Measurements from ENCODE around the gene DNM3. TPM values are rescaled to one million over a fixed set of nuclear protein-coding genes. Genes with fewer than 3 reads are reported as not detected.

Gene DNM3
- total and polyA plus RNA-seq, 2 of the 8 experiments (the other 6 are each of a cell fraction or from before 2014, with no cell fraction given): 2.0 to 8.5 TPM

DNA sequence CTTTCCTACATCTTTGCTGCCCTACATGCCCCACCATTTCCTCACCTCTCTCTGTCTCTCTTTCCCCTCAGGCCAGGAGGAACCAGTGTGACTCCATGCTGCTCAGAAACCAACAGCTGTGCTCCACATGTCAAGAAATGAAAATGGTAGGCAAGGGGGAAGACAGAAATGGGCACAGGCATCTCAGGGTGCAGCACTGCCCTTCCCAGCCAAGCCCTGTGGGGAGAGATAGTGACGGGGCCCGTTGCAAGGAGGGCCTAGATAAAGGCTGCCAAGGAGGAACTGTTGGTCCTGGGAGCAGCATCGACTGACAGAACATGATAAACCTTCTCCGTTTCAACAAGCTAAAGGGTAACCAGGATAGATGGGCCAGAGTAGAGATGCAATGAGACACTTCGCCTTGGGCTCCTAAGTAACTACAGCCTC is 615.1 kb downstream of the DNM3 start:
- H3K27me3 ChIP-seq (replicated peaks in 1 of 4; ENCODE audit: control insufficient read depth in 3 of 4, extremely low read depth in 1 of 4, insufficient read depth in 3 of 4, low read length in 3 of 4): no peaks in the 10 kb centered on the region
- no peak for TF ChIP-seq EZH2 (IDR thresholded peaks at IDR 0.05; ENCODE audit: low read depth, low read length, severe bottlenecking)

More for the DNA sequence above, 615.1 kb downstream of the DNM3 start:
- CTCF ChIA-PET (ENCODE audit: partially characterized antibody): interaction anchor here (0.9 to 1.1 kb wide), 2 partner anchors 76 to 270 kb away, joined by 3 read pairs; no protein-coding TSS in a partner anchor
- Histone ChIP-seq H4K20me1 (replicated peaks in 1 of 2; ENCODE audit: control insufficient read depth in 1 of 2, insufficient read depth in 2 of 2, low read length in 2 of 2) (no peaks in the 10 kb centered on the region), H2BK120ac (replicated peaks; ENCODE audit: low read depth, low read length) (no peak overlapping the region), H3K18ac (ENCODE audit: extremely low read depth, low read length) (no peak overlapping the region), H4K91ac (replicated peaks; ENCODE audit: insufficient read length, low read length) (no peak overlapping the region), H3K79me1 (ENCODE audit: low read depth, low read length) (no peaks in the 10 kb centered on the region), H2BK5ac (ENCODE audit: low read depth, low read length) (no peak overlapping the region), H2BK12ac (ENCODE audit: low read depth, low read length) (no peak overlapping the region), H2BK20ac (ENCODE audit: low read length) (no peak overlapping the region), H3K79me2 (ENCODE audit: control insufficient read depth in 1 of 2, insufficient read depth in 2 of 2, low read length in 2 of 2) (no peaks in the 10 kb centered on the region), H2AFZ (ENCODE audit: low read length) (no peak overlapping the region), H4K8ac (ENCODE audit: extremely low read depth, insufficient read depth, low read length) (no peak overlapping the region), H2AK5ac (ENCODE audit: low read depth, low read length) (no peak overlapping the region), H3K23ac (ENCODE audit: insufficient read length) (no peak overlapping the region), H3K4me1 (replicated peaks in 1 of 4; ENCODE audit: control insufficient read depth in 3 of 4, insufficient read depth in 4 of 4, low read length in 3 of 4) (no peaks in the 10 kb centered on the region), H3K56ac (replicated peaks; ENCODE audit: insufficient read length, low read depth, low read length) (no peak overlapping the region), H3K27ac (ENCODE audit: low read depth, low read length) (no peak overlapping the region), H4K5ac (ENCODE audit: insufficient read length, low read depth, low read length) (no peak overlapping the region), H3K4me2 (ENCODE audit: insufficient read depth in 1 of 2, low read depth in 2 of 2, low read length in 2 of 2) (no peak overlapping the region), H3K9ac (replicated peaks in 1 of 4; ENCODE audit: extremely low read depth in 1 of 4, low read depth in 3 of 4, low read length in 3 of 4) (no peak overlapping the region), H2BK15ac (ENCODE audit: low read length) (no peak overlapping the region), H3K4me3 (ENCODE audit: extremely low read depth in 1 of 4, insufficient read depth in 2 of 4, low read depth in 3 of 4, low read length in 4 of 4) (no peak overlapping the region), H3K36me3 (ENCODE audit: control insufficient read depth in 2 of 4, insufficient read depth in 4 of 4, low read length in 3 of 4) (no peaks in the 10 kb centered on the region), H3K4ac (replicated peaks; ENCODE audit: insufficient read length, low read depth, low read length) (no peak overlapping the region), H3K23me2 (ENCODE audit: low read depth, low read length) (no peaks in the 10 kb centered on the region), H3K14ac (ENCODE audit: insufficient read length) (no peak overlapping the region), H3K9me3 (ENCODE audit: insufficient read depth in 2 of 2, low read depth in 1 of 2, low read length in 1 of 2) (no peaks in the 10 kb centered on the region)
- POLR2A ChIA-PET (ENCODE audit: partially characterized antibody): no interaction called here
- no peak for DNase-seq (ENCODE audit: low read depth in 1 of 2, low spot score in 2 of 2)
- no peak for FAIRE-seq
- WGBS, 2 experiments (ENCODE audit: extremely low coverage in 1 of 2, insufficient coverage in 1 of 2, insufficient read length in 1 of 2, insufficient replicate concordance in 2 of 2, low coverage in 1 of 2, low lambda C conversion rate in 2 of 2, missing lambda C conversion rate in 1 of 2): 88% methylated on average over 5 of the region's 5 CpGs; no CpG with 5 or more reads in 1 of the 2 experiments

Data from H1 (cell line).